Sigmoid colon (tissue), 4 donors: ENCODE results near the gene MAD1L1.

ENCODE experiments used
- EP300 ChIP-seq, 4 donors: sonication (generic); formaldehyde crosslinking; IDR thresholded peaks; one replicate each; pipeline ENCODE4 v1.6.1; 2017; ENCODE audit warnings: antibody characterized with exemption in 4 of 4
- POLR2A ChIP-seq, 2 donors: fragments of 450-650 bp; IDR thresholded peaks; one replicate each; pipeline ENCODE4 v1.6.1; 2016; ENCODE audit warnings: antibody characterized with exemption in 2 of 2, mild to moderate bottlenecking in 2 of 2, moderate library complexity in 2 of 2
- POLR2AphosphoS5 ChIP-seq, 4 donors: sonication (generic); formaldehyde crosslinking; IDR thresholded peaks; one replicate each; pipeline ENCODE4 v1.6.1; 2017; ENCODE audit warnings: antibody characterized with exemption in 4 of 4
- TF ChIP-seq, protein P1 (sequence below), 4 experiments: fragments of 450-650 bp in 3 of 4; fragments of 200-600 bp in 1 of 4; IDR thresholded peaks; one replicate each; pipeline ENCODE4 v1.5.1; 2016 to 2019; ENCODE audit warnings: antibody characterized with exemption in 4 of 4, mild to moderate bottlenecking in 3 of 4, moderate library complexity in 2 of 4

DNA sequence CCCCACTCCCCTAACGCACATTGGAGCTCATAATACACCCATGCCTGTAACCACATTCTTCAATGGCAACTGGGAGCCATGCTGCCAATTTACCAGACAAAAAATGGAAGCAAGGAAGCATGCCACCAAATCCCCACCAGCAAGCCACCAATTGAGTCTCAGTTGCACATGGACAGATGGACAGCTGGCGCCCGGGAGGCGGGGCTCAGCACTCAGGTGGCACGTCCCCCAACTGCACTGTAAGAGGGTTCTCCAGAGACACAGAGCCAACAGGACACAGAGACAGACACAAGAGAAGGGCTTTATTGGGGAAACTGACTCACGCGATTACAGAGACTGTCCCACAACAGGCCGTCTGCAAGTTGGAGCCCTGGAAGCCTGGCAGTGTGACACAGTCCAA lies 2.5 kb downstream of the MAD1L1 start:
- TF ChIP-seq, protein P1, sequence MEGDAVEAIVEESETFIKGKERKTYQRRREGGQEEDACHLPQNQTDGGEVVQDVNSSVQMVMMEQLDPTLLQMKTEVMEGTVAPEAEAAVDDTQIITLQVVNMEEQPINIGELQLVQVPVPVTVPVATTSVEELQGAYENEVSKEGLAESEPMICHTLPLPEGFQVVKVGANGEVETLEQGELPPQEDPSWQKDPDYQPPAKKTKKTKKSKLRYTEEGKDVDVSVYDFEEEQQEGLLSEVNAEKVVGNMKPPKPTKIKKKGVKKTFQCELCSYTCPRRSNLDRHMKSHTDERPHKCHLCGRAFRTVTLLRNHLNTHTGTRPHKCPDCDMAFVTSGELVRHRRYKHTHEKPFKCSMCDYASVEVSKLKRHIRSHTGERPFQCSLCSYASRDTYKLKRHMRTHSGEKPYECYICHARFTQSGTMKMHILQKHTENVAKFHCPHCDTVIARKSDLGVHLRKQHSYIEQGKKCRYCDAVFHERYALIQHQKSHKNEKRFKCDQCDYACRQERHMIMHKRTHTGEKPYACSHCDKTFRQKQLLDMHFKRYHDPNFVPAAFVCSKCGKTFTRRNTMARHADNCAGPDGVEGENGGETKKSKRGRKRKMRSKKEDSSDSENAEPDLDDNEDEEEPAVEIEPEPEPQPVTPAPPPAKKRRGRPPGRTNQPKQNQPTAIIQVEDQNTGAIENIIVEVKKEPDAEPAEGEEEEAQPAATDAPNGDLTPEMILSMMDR (IDR thresholded peaks at IDR 0.05), result no peak
- TF ChIP-seq POLR2A (IDR thresholded peaks at IDR 0.05), result no peak
- no peak for TF ChIP-seq POLR2AphosphoS5 (IDR thresholded peaks at IDR 0.05)
- TF ChIP-seq EP300 (IDR thresholded peaks at IDR 0.05), result no peak
